CD14-positive monocyte (primary cell): Measurements from ENCODE around the gene RALGAPA2. TPM values are rescaled to one million over a fixed set of nuclear protein-coding genes. Genes with fewer than 3 reads are reported as not detected.

ENCODE experiments used
- DNase-seq, 3 donors: peaks; one replicate each; pipeline ENCODE4 v3.0.0-alpha.2; 2011 to 2022
- H2AFZ ChIP-seq: 2 replicates; pipeline ENCODE4 v1.6.0; 2012; ENCODE audit warnings: mild to moderate bottlenecking, low read depth, low read length, inconsistent platforms; ENCODE audit not compliant: insufficient read depth, poor library complexity, severe bottlenecking
- H3K27ac ChIP-seq, 2 donors: 1 replicate in 1 of 2; 2 replicates in 1 of 2; pipeline ENCODE4 v1.5.1; 2012 to 2013; ENCODE audit warnings: low read length in 2 of 2, control low read depth in 1 of 2, inconsistent platforms in 1 of 2, low read depth in 1 of 2, mild to moderate bottlenecking in 1 of 2
- H3K27me3 ChIP-seq, 2 donors: one replicate each; pipeline versions ENCODE4 v1.6.0 to v1.6.1; 2011 to 2013; ENCODE audit warnings: low read length in 2 of 2; ENCODE audit not compliant: control insufficient read depth in 2 of 2, insufficient read depth in 2 of 2
- H3K36me3 ChIP-seq, 2 donors: replicated peaks in 1 of 2; 1 replicate in 1 of 2; 2 replicates in 1 of 2; pipeline versions ENCODE4 v1.5.1 to v1.6.1; 2012 to 2013; ENCODE audit warnings: low read length in 2 of 2, control low read depth in 1 of 2, inconsistent platforms in 1 of 2, mild to moderate bottlenecking in 1 of 2; ENCODE audit not compliant: insufficient read depth in 2 of 2, control insufficient read depth in 1 of 2
- H3K4me1 ChIP-seq, 2 donors: 1 replicate in 1 of 2; 2 replicates in 1 of 2; pipeline versions ENCODE4 v1.5.1 to v1.6.1; 2012 to 2013; ENCODE audit warnings: low read length in 2 of 2, control low read depth in 1 of 2, inconsistent platforms in 1 of 2, mild to moderate bottlenecking in 1 of 2, moderate library complexity in 1 of 2; ENCODE audit not compliant: insufficient read depth in 2 of 2, control insufficient read depth in 1 of 2
- H3K4me2 ChIP-seq: replicated peaks from 2 replicates; pipeline ENCODE3; 2012; ENCODE audit warnings: low read length, moderate library complexity, mild to moderate bottlenecking; ENCODE audit not compliant: poor library complexity, severe bottlenecking; ENCODE audit errors: extremely low read depth
- H3K4me3 ChIP-seq, 3 experiments: fragments of 200-600 bp in 1 of 3; sonication (generic) in 1 of 3; replicated peaks in 1 of 3; 1 replicate in 2 of 3; 2 replicates in 1 of 3; pipeline ENCODE4 v1.5.1; 2011 to 2013; ENCODE audit warnings: low read length in 3 of 3, mild to moderate bottlenecking in 3 of 3, control low read depth in 2 of 3, low read depth in 2 of 3, inconsistent platforms in 1 of 3, moderate library complexity in 1 of 3
- H3K79me2 ChIP-seq: 2 replicates; pipeline ENCODE4 v1.6.0; 2012; ENCODE audit warnings: mild to moderate bottlenecking, control low read depth, inconsistent platforms, low read length, moderate library complexity; ENCODE audit not compliant: insufficient read depth
- H3K9ac ChIP-seq: 2 replicates; pipeline ENCODE4 v1.6.0; 2017; ENCODE audit warnings: low read length, mild to moderate bottlenecking; ENCODE audit not compliant: insufficient read depth, poor library complexity, severe bottlenecking
- H3K9me3 ChIP-seq, 2 donors: replicated peaks in 1 of 2; 1 replicate in 1 of 2; 2 replicates in 1 of 2; pipeline versions ENCODE4 v1.5.1 to v1.6.1; 2012 to 2013; ENCODE audit warnings: low read length in 2 of 2, control low read depth in 1 of 2; ENCODE audit not compliant: control insufficient read depth in 1 of 2, insufficient read depth in 1 of 2
- H4K20me1 ChIP-seq: 2 replicates; pipeline ENCODE4 v1.6.0; 2012; ENCODE audit warnings: mild to moderate bottlenecking, low read length, control low read depth, moderate library complexity; ENCODE audit not compliant: insufficient read depth
- H3K27ac Mint-ChIP-seq, 7 donors: one replicate each; pipeline ENCODE4 v1.8.0; 2020; ENCODE audit warnings: mild to moderate bottlenecking in 7 of 7, mixed read lengths in 7 of 7, moderate library complexity in 6 of 7, inconsistent platforms in 2 of 7
- H3K27me3 Mint-ChIP-seq, 3 donors: one replicate each; pipeline ENCODE4 v1.8.0; 2021 to 2022; ENCODE audit warnings: low read depth in 3 of 3, mild to moderate bottlenecking in 3 of 3, mixed read lengths in 3 of 3, moderate library complexity in 3 of 3, inconsistent platforms in 1 of 3
- H3K36me3 Mint-ChIP-seq, 2 donors: one replicate each; pipeline ENCODE4 v1.8.0; 2020; ENCODE audit warnings: mixed read lengths in 2 of 2, inconsistent platforms in 1 of 2, mild to moderate bottlenecking in 1 of 2
- H3K4me1 Mint-ChIP-seq: one replicate; pipeline ENCODE4 v1.8.0; 2020; ENCODE audit warnings: mild to moderate bottlenecking, mixed read lengths
- H3K4me3 Mint-ChIP-seq, 2 donors: one replicate each; pipeline ENCODE4 v1.8.0; 2020; ENCODE audit warnings: mild to moderate bottlenecking in 2 of 2, mixed read lengths in 2 of 2, moderate library complexity in 1 of 2
- H3K9me3 Mint-ChIP-seq, 7 donors: one replicate each; pipeline ENCODE4 v1.8.0; 2020 to 2022; ENCODE audit warnings: mixed read lengths in 7 of 7, mild to moderate bottlenecking in 6 of 7, moderate library complexity in 6 of 7, inconsistent platforms in 2 of 7
- WGBS: methylation state at CpG from one replicate; pipeline ENCODE4 v1.1.5; 2013; ENCODE audit warnings: missing lambda C conversion rate; ENCODE audit not compliant: insufficient coverage; 5-methylcytosine and 5-hydroxymethylcytosine counted together
- intact Hi-C, 2 donors: fragments of 100-400 bp; cut with micrococcal nuclease; formaldehyde crosslinking; loops; one replicate each; pipeline versions ENCODE4 v1.15.0 to v1.15.1; 2023
- polyA plus RNA-seq, 3 donors: library from polyadenylated mRNA; depleted of rRNA in 1 of 3; unstranded in 2 of 3; stranded (reverse) in 1 of 3; fragments of 300-500 nt in 2 of 3; fragments of >200 nt in 1 of 3; fragmentation: Illumina TruSeq in 2 of 3; gene quantifications; 1 replicate in 2 of 3; 2 replicates in 1 of 3; pipeline ENCODE4 v1.2.3, GENCODE V29; 2012 to 2021
- TF ChIP-seq, protein P1 (sequence below): fragments of 200-600 bp; IDR thresholded peaks from one replicate; pipeline ENCODE4 v1.8.0; 2022; ENCODE audit warnings: antibody characterized with exemption, mild to moderate bottlenecking

RALGAPA2 gene
- polyA plus RNA-seq, 3 donors, result 6.2 to 13.0 (median 8.9) TPM

DNA sequence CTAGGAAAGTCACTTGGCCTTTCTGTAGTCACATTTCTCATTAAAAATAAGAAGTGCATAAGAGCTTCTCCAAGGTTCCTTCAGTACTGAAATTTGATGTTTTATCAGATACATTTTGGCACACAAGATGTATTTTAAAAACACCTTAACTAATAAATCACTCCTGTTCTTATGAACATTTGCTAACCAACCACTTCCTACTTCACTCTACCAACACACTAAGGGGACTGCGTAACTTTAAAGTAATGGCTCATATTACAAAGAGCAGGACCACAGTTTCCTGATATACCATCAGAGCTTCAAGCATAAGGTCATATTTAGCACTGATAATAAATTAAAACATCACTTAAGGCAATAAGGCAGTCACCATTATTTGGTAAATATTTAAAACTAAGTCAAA, 104.4 kb downstream of the RALGAPA2 start:
- H3K9me3 ChIP-seq, result no peaks in the 10 kb centered on the region
- no peaks in the 10 kb centered on the region for H3K27me3 Mint-ChIP-seq
- DNase-seq, result no peak
- H3K36me3 Mint-ChIP-seq, result peaks cover 70 to 76% of the 10 kb centered on the region in 2 donors
- peaks cover 12% of the 10 kb centered on the region for H3K4me1 Mint-ChIP-seq
- H3K27ac ChIP-seq, result no peak overlapping the region
- no peak overlapping the region for H3K27ac Mint-ChIP-seq
- H3K9me3 Mint-ChIP-seq, result no peaks in the 10 kb centered on the region
- no peaks in the 10 kb centered on the region for H3K4me1 ChIP-seq
- no peak overlapping the region for H3K9ac ChIP-seq
- intact Hi-C loops, result no loop called here
- H3K4me2 ChIP-seq, result no peak overlapping the region
- WGBS, result no CpG with 5 or more reads among the region's 1 CpG
- H4K20me1 ChIP-seq, result no peaks in the 10 kb centered on the region
- no peaks in the 10 kb centered on the region for H3K79me2 ChIP-seq
- H2AFZ ChIP-seq, result no peak overlapping the region
- H3K36me3 ChIP-seq, result peaks cover 36 to 92% of the 10 kb centered on the region in 2 donors
- TF ChIP-seq, protein P1, sequence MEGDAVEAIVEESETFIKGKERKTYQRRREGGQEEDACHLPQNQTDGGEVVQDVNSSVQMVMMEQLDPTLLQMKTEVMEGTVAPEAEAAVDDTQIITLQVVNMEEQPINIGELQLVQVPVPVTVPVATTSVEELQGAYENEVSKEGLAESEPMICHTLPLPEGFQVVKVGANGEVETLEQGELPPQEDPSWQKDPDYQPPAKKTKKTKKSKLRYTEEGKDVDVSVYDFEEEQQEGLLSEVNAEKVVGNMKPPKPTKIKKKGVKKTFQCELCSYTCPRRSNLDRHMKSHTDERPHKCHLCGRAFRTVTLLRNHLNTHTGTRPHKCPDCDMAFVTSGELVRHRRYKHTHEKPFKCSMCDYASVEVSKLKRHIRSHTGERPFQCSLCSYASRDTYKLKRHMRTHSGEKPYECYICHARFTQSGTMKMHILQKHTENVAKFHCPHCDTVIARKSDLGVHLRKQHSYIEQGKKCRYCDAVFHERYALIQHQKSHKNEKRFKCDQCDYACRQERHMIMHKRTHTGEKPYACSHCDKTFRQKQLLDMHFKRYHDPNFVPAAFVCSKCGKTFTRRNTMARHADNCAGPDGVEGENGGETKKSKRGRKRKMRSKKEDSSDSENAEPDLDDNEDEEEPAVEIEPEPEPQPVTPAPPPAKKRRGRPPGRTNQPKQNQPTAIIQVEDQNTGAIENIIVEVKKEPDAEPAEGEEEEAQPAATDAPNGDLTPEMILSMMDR, result no peak
- H3K4me3 Mint-ChIP-seq, result no peak overlapping the region
- no peaks in the 10 kb centered on the region for H3K27me3 ChIP-seq
- H3K4me3 ChIP-seq, result no peak overlapping the region

DNA sequence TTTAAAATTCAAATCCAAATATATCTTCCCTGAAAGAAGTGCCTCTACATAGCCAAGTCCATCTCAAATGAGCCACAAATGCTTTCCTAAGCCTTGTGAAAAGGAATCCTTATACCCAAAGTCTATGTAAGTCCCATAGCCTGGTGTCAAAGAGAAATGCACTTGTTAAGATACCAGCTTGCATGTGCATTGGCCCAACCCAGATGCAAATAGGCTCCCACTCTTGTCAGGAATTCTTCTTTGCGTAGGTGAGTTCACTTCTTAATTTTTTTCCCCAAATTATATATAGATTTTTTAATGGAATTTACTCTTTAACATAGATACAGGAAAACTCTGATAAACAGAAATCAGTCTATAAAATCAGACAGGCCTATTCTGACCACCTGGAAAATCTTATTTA, 105.6 kb downstream of the RALGAPA2 start:
- no peak overlapping the region for H3K9ac ChIP-seq
- no peak overlapping the region for H3K27ac Mint-ChIP-seq
- no peaks in the 10 kb centered on the region for H3K79me2 ChIP-seq
- H3K4me1 ChIP-seq, result no peaks in the 10 kb centered on the region
- no peaks in the 10 kb centered on the region for H4K20me1 ChIP-seq
- WGBS, result no CpG with 5 or more reads among the region's 1 CpG
- no peak overlapping the region for H2AFZ ChIP-seq
- no peak overlapping the region for H3K4me3 Mint-ChIP-seq
- DNase-seq, result no peak
- H3K9me3 ChIP-seq, result no peaks in the 10 kb centered on the region
- H3K27me3 Mint-ChIP-seq, result no peaks in the 10 kb centered on the region
- TF ChIP-seq, protein P1, result no peak
- no peaks in the 10 kb centered on the region for H3K27me3 ChIP-seq
- H3K4me2 ChIP-seq, result no peak overlapping the region
- H3K9me3 Mint-ChIP-seq, result no peaks in the 10 kb centered on the region
- no peak overlapping the region for H3K4me3 ChIP-seq
- peaks cover 75 to 77% of the 10 kb centered on the region in 2 donors for H3K36me3 Mint-ChIP-seq
- H3K4me1 Mint-ChIP-seq, result peaks cover 12% of the 10 kb centered on the region
- peaks cover 41 to 92% of the 10 kb centered on the region in 2 donors for H3K36me3 ChIP-seq
- H3K27ac ChIP-seq, result no peak overlapping the region
- intact Hi-C loops, result no loop called here
